Activated naive CD4-positive, alpha-beta T cell treated with anti-CD3 and anti-CD28 coated beads for 36 hours (primary cell): ENCODE results near the gene ALDH2. TPM values are rescaled to one million over a fixed set of nuclear protein-coding genes. Genes with fewer than 3 reads are reported as not detected.

ENCODE experiments used
- microRNA-seq: library from miRNA; unstranded; fragments of <30 nt; microRNA quantifications from one replicate; pipeline ENCODE4 v1.2.0, GENCODE V29; 2022; ENCODE audit warnings: borderline microRNAs expressed, borderline replicate concordance
- total RNA-seq, 2 experiments: library from RNA; stranded (reverse); gene quantifications; one replicate each; pipeline ENCODE4 v1.2.3, GENCODE V29; 2021

ALDH2 gene
- total RNA-seq, 2 experiments from 2014 or later = 4.0 to 4.6 TPM

Small RNA genes within 50 kb of the gene (microRNA-seq; reads per million reads assigned to microRNA genes)
- gene MIR6761 = not detected

Other genes starting within 250 kb of the ALDH2 start
- gene ATXN2, start 167.6 kb upstream of the ALDH2 start, total RNA-seq = 10 to 100 TPM; 30.6 to 31.5 TPM
- 10 to 100 TPM; 14.7 to 16.9 TPM for gene BRAP, start 81.0 kb upstream of the ALDH2 start, total RNA-seq
- 10 to 100 TPM; 19.0 to 21.7 TPM for gene ACAD10, start 80.9 kb upstream of the ALDH2 start, total RNA-seq
- 10 to 100 TPM; 41.9 to 43.6 TPM for gene MAPKAPK5, start 75.3 kb downstream of the ALDH2 start, total RNA-seq
- gene TMEM116, start 246.2 kb downstream of the ALDH2 start, total RNA-seq = 10 to 100 TPM; 12.7 to 13.4 TPM
- 100 to 1,000 TPM; 101 to 107 TPM for gene ERP29, start 246.5 kb downstream of the ALDH2 start, total RNA-seq